Measurements from ENCODE around the gene LRRN4. TPM values are rescaled to one million over a fixed set of nuclear protein-coding genes. Genes with fewer than 3 reads are reported as not detected.
"Not testable (repeated sequence)": the region's sequence is repeated elsewhere in the genome, so short reads cannot be mapped to it uniquely, and the experiment has no call there.

LRRN4 gene
- total and polyA plus RNA-seq, 7 donors = 0.03 to 0.10 (median 0.09) TPM; not detected in 4

DNA sequence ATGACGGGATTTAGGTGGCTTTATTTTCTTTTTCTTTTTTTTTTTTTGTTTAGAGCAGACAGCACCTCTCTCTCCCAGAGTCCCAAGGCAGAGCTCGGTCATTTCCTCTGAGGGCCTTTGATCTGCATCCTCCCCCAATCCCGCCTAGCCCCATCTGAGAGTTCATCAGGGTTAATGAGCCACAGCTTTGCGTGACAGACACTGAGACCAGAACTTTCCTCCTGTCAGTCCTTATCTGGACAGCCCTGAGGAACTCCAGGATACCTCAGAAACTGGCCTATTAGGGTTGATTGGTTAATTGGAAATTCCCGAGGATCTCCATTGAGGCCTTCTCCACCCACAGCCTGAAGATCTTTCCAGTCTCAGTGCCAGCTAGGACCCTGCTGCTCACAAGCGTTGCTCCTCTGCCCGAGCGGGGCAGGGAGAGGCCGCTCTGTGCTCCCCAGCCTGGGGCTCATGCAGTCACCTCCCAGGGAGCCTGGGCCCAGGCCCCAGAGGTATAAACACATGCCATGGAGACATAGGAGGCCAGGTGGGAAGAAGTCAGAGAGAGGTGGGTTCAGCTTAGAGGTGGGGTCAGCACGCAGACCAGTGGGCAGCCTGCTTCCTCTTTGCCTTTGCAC lies 1.4 kb upstream of the LRRN4 start:
- no peaks in the 10 kb centered on the region for H3K36me3 ChIP-seq (ENCODE audit: insufficient read depth in 1 of 2, low read depth in 1 of 2)
- H3K27ac ChIP-seq = no peak overlapping the region
- intact Hi-C loops (cut with DNase I) = no loop called here
- ATAC-seq (no peak), DNase-seq (no peak)
- peaks cover 0 to 20% (median 3%) of the 10 kb centered on the region in 3 donors for H3K27me3 ChIP-seq (ENCODE audit: insufficient read depth in 3 of 3, low read length in 2 of 3)
- TF ChIP-seq, protein P1, sequence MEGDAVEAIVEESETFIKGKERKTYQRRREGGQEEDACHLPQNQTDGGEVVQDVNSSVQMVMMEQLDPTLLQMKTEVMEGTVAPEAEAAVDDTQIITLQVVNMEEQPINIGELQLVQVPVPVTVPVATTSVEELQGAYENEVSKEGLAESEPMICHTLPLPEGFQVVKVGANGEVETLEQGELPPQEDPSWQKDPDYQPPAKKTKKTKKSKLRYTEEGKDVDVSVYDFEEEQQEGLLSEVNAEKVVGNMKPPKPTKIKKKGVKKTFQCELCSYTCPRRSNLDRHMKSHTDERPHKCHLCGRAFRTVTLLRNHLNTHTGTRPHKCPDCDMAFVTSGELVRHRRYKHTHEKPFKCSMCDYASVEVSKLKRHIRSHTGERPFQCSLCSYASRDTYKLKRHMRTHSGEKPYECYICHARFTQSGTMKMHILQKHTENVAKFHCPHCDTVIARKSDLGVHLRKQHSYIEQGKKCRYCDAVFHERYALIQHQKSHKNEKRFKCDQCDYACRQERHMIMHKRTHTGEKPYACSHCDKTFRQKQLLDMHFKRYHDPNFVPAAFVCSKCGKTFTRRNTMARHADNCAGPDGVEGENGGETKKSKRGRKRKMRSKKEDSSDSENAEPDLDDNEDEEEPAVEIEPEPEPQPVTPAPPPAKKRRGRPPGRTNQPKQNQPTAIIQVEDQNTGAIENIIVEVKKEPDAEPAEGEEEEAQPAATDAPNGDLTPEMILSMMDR (IDR thresholded peaks at IDR 0.05) = no peak
- H3K4me1 ChIP-seq = peaks cover 5% of the 10 kb centered on the region
- no peaks in the 10 kb centered on the region for H3K9me3 ChIP-seq
- WGBS, 3 donors = 75 to 87% (median 84%) methylated on average over 10 of the region's 10 CpGs
- no peak overlapping the region for H3K4me3 ChIP-seq

DNA sequence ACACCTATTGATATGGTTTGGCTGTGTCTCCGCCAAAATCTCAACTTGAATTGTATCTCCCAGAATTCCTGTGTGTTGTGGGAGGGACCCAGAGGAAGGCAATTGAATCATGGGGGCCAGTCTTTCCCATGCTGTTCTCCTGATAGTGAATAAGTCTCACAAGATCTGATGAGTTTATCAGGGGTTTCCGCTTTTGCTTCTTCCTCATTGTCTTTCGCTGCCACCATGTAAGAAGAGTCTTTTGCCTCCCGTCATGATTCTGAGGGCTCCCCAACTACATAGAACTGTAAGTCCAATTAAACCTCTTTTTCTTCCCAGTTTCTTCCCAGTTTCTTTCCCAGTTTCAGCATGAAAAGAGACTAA lies 810 bp upstream of the LRRN4 start:
- DNase-seq; H3K27ac ChIP-seq; ATAC-seq; H3K9me3 ChIP-seq; H3K4me3 ChIP-seq; H3K4me1 ChIP-seq; H3K36me3 ChIP-seq (ENCODE audit: insufficient read depth in 1 of 2, low read depth in 1 of 2); intact Hi-C loops (cut with DNase I): not testable (repeated sequence)
- H3K27me3 ChIP-seq (ENCODE audit: insufficient read depth in 3 of 3, low read length in 2 of 3) = peaks cover 0 to 20% (median 3%) of the 10 kb centered on the region in 3 donors
- WGBS, 3 donors = 78 to 81% (median 80%) methylated on average over 4 of the region's 4 CpGs

DNA sequence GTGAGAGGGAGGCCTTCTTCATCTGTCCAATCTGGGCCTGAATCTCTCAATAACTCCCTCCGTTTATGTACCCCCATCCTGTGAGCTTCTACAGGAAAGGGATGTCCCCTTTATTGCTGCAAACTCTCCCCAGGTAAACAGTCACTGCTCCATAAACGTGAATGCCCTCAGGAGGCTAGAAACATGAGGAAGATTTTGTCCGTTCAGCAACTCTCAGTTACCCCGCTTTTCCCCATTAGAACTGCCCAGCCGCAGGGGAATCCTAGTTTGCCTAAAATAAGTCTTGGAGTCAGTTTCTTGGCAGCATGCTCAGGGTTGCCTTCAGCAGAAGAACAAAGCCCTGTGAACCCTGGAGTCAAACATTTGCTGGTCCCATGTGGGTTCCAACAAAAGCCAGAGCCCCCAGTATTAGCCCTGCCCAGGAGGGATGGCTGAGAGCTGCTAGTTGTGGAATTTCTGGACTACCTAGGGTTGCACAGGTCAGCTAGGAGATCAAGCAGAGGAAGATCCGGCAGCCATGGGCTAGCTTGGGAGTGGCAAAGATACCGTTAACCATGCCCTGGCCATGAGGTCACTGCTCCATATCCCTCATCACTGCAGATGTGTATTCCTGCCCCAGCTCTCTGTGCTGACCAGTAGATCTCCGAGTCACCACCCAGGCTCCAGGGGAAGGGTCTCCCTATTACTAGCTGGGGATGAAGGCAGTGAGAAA lies 640 bp downstream of the LRRN4 start:
- peaks cover 0 to 20% (median 3%) of the 10 kb centered on the region in 3 donors for H3K27me3 ChIP-seq (ENCODE audit: insufficient read depth in 3 of 3, low read length in 2 of 3)
- WGBS, 3 donors = 41 to 64% (median 51%) methylated on average over 8 of the region's 8 CpGs
- H3K4me3 ChIP-seq = no peak overlapping the region
- H3K27ac ChIP-seq = no peak overlapping the region
- H3K4me1 ChIP-seq = peaks cover 5% of the 10 kb centered on the region
- peak in 1 of 4 donors; percentile 14 for ATAC-seq
- H3K36me3 ChIP-seq (ENCODE audit: insufficient read depth in 1 of 2, low read depth in 1 of 2) = no peaks in the 10 kb centered on the region
- DNase-seq = no peak
- TF ChIP-seq, protein P1 (IDR thresholded peaks at IDR 0.05) = no peak
- intact Hi-C loops (cut with DNase I) = no loop called here
- H3K9me3 ChIP-seq = no peaks in the 10 kb centered on the region

GRCh38 chr20:6051505-6051904 lies 2.4 kb downstream of the LRRN4 start:
- peaks cover 0 to 2% of the 10 kb centered on the region in 2 donors for H3K36me3 ChIP-seq (ENCODE audit: insufficient read depth in 1 of 2, low read depth in 1 of 2)
- intact Hi-C loops (cut with DNase I) = no loop called here
- no peaks in the 10 kb centered on the region for H3K9me3 ChIP-seq
- H3K27ac ChIP-seq = no peak overlapping the region
- peaks cover 0 to 20% (median 3%) of the 10 kb centered on the region in 3 donors for H3K27me3 ChIP-seq (ENCODE audit: insufficient read depth in 3 of 3, low read length in 2 of 3)
- ATAC-seq (no peak), DNase-seq (no peak)
- peak overlapping the region; percentile 53 for H3K4me3 ChIP-seq
- 55 to 63% (median 57%) methylated on average over 5 of the region's 5 CpGs for WGBS, 3 donors
- TF ChIP-seq, protein P1 (IDR thresholded peaks at IDR 0.05) = no peak
- peaks cover 5% of the 10 kb centered on the region for H3K4me1 ChIP-seq

DNA sequence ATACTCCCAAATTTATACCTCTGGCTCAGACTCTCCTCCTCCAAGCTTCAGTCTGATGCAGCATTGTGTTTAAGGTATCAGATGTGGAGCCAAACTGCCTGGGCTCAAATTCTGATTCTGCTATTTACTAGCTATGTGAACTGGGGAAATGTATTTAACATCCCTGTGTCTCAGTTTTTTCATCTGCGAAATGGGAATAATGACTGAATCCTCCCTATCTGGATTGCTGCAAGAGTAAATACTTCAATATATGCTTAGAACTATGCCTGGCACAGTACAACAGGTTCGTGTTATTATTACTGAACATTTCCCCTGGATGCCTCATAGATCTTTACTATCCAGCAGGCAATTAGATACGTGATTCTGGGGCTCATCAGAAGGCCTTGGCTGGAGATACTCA lies 5.5 kb downstream of the LRRN4 start:
- Histone ChIP-seq H3K27ac (no peak overlapping the region), H3K27me3 (ENCODE audit: insufficient read depth in 3 of 3, low read length in 2 of 3) (peaks cover 0 to 20% (median 3%) of the 10 kb centered on the region in 3 donors)
- 86 to 88% (median 86%) methylated on average over 3 of the region's 3 CpGs for WGBS, 3 donors

More for the DNA sequence above, 5.5 kb downstream of the LRRN4 start:
- TF ChIP-seq, protein P1 (IDR thresholded peaks at IDR 0.05) = no peak
- intact Hi-C loops (cut with DNase I) = no loop called here
- Histone ChIP-seq H3K36me3 (ENCODE audit: insufficient read depth in 1 of 2, low read depth in 1 of 2) (peaks cover 0 to 5% of the 10 kb centered on the region in 2 donors), H3K4me1 (peaks cover 5% of the 10 kb centered on the region), H3K9me3 (no peaks in the 10 kb centered on the region), H3K4me3 (no peak overlapping the region)
- DNase-seq (no peak), ATAC-seq (no peak)
